ENCODE results near the gene COL19A1.

COL19A1 gene

DNA sequence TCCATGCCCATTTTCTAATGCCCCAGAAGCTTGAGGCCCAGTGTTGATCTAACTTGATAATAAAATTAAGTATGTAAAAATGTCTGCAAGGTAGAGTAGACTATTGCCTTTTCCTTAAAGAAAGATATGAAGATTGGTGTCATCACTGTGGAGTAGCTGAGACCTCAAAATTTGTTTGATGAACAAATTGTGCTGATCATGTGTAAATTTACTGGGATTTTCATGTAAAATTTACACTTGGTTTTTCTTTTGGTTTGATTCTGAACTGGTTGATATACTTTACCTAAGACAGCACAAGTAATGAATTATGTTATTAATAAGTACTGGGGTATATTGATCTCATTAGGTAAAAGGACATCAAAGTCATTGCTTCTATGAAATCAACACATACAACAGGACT lies 207.3 kb downstream of the COL19A1 start:
- DNase-seq, result no peak

- DNase-seq, result no peak
These were observed 212.9 kb downstream of the COL19A1 start for GRCh38 chr6:70079241-70079640.

GRCh38 chr6:70080443-70081070 lies 214.2 kb downstream of the COL19A1 start:
- DNase-seq, result no peak

- no peak for DNase-seq
These were observed 216.5 kb downstream of the COL19A1 start for GRCh38 chr6:70082830-70083229.

DNA sequence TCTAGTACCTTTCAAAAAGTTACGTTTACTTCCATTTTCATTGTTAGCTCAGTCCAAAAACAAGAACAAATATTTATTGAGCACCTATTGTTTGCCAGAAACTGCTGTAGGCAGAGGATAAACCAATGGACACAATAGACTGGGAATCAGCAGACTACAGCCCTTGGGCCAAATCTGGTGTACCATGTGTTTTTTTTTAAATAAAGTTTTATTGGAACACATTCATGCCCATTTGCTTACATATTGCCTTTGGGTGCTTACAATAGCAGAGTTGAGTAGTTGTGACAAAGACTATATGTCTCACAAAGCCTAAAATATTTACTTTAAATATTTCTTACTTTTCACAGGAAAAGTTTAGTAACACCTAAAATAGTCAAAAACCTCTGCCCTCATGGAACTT lies 220.4 kb downstream of the COL19A1 start:
- no peak for DNase-seq

DNA sequence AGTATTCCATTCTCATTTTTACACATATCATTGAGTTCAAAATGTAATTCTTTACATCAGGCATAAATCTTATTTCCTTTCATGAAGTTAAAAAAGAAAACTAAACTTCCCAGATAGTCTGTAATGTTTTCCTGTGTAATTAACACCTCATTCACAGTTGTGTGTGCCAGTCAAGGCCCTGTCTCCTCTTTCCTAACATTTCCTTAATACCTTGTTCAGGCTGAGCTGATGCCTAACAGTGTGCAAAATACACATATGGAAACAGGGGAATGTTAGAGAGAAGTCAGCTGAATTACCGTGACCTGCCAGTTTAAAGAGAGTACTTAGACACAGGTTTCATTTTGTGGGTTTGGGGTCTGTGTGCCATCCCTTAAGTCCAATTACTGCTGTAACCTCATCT lies 227.8 kb downstream of the COL19A1 start:
- DNase-seq, result no peak

GRCh38 chr6:70099732-70100131 lies 233.4 kb downstream of the COL19A1 start:
- no peak for DNase-seq

GRCh38 chr6:70103798-70104197 lies 237.4 kb downstream of the COL19A1 start:
- DNase-seq, result no peak

DNA sequence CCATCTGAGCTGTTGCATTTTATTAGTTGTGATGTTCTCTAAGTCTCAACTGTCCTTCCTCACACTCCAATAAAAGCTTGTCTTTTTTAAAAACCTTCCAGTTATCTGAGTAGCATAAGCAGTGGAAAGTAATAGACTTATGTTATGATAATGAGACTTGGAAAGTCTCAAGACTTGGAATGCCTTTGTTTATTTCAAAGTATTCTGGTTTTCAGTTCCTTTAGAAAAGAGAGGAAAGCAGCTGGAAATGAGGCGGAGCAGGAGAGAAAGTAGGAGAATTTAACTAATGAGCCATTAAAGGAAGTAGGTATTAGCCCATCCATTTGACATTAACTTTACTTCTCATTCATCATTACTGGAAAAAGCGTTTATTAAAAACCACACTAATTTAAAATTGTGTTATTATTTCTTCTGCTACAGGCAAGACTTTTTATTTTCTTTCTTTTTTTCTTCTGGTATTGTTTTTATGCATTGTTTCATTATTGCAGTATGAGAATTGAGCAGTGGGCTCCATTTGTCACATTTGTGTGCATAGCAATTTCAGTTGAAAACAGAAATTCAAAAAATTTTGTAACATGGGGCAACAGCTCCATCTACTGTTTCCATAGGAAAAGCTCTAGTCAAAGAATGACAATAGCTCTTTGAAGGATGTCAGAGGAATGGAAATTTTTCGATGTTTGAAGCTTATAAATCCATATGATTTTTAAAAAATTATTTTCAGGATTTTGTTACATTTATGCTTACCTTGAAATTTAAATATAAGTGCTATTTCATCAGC lies 241.7 kb downstream of the COL19A1 start:
- DNase-seq, result no peak

DNA sequence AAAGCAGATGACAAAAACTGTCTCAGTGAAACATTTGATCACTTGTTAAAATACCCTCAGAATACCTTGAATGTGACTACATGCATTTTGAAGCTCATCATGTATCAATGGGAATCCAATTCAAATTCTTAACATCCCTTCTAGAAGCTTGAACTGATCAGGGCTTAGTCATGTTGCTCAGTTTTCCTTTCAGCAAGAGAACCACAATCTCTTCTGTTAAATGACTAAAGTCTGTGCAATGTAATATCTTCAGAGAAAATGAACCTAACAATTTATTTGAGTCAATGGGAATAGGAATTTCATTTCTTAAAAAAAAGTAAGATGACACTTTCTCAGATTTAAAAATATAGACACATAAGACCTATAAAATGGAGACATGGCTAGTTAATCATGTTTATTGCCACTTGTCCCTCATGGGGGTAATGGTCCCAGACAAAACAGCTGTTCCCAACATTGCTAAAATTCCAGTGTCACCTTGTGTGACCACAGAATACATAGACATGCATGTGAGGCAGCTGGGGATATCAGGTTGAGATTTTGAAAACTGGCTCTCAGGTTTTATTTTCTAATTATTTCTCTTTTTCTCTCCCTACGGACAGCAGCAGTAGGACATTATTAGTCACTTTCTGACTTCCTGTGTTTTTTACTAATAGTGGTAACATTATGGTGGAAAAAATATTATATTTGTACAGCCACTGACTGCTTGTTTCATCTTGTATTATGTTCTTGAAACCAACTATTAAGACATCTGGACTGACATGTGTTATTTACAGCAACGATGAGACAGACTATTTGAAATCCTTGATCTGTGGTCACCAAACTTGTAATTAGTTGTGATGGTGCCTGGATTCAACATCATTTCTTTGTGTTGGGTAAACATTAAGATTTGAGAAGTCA lies 244.0 kb downstream of the COL19A1 start:
- no peak for DNase-seq

DNA sequence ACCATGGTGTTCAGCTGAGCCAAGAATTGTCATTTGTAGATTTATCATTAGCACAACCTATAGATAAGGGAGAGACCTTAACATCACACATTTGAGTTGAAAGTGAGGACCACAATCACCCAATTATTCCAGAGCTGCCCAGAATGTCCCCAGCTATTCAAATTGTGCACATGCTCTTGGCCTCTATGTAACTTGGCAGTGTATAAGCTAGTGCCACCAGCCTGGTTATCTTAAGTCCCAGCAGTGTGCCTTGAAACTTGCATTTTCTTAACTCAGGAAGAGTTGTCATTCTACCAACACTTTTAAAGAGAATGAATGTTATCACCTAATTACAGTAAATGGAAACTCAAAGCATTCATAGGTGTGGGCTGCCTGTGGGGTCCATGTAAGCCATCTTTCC lies 245.4 kb downstream of the COL19A1 start:
- no peak for DNase-seq

GRCh38 chr6:70112716-70113115 lies 246.4 kb downstream of the COL19A1 start:
- DNase-seq, result no peak

- DNase-seq, result no peak
These were observed 246.8 kb downstream of the COL19A1 start for GRCh38 chr6:70113171-70113570.

DNA sequence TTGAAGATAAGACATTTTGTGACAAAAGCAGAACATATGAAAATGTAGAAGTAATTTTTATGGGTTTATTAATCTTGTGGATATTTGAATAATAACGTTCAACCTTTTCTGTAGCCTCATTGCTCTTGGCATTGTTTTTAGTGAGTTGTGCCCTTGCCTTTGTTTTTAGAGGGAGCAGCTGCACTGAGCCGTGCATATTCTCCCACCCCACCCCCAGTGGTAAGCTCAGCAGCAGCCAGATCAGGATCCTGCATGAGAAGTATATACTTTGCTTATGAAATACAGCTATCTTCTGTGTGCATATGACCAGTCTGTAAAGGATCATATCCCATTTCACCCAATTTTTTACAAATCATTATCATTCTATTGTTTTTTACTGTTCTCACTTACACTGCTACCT lies 252.3 kb downstream of the COL19A1 start:
- DNase-seq, result no peak

DNA sequence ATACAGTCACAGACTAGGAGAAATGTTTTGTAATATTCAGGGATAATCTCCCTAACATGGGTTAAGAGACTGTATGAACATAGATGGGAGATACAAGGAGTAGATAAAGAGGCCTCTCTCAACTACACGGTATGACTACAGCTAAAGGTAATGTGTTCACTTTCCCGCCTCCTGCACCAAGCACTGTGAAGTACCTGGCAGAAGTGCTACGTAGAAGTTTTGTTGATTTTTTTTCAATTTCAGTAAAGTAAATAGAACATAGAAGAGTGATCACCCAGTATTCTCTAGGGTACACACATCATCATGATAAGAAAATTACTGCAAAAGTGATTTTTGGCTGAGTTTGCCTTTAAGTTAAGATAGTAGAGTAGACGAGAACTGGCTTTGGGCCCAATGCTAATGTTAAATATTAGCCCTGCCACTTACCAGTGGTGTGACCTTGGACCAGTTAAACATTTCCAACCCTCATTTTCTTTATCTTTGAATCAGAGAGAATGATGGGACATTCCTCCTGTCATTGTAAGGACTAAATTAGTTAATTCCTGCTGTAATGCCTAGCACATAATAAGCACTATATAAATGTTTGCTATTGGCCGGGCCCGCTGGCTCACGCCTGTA lies 253.0 kb downstream of the COL19A1 start:
- DNase-seq, result no peak

- no peak for DNase-seq
These were observed 258.1 kb downstream of the COL19A1 start for GRCh38 chr6:70124443-70124842.

DNA sequence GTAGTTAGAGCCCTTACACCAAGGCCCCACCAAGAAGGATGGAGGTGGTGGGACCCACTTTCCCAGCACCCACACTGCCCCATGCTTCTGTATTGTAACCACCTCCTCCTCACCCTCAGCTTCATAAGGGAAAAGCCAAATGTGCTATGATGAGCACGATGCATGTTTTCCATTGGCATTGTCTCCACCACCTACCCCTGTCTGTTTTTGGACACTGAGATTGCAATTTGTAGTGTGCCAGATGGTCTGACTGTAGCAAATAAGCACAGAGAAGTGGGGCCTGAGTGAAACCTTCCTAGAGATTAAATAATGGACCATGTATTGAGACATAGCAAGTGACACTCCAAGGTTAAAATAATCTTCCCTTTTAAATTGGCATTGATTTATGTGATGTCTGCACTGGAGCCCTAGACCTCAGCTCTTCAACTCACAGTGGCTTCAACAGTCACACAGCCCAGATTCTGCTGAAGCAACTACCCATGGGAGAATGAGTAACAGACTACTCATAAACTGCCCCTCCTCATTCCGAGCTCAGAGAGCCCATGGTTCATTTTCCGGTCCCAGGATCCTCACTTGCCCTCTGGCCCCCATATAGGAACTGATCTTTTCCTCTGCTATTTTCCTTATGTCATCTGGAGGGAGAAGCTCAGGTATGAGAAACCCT lies 258.7 kb downstream of the COL19A1 start:
- no peak for DNase-seq

DNA sequence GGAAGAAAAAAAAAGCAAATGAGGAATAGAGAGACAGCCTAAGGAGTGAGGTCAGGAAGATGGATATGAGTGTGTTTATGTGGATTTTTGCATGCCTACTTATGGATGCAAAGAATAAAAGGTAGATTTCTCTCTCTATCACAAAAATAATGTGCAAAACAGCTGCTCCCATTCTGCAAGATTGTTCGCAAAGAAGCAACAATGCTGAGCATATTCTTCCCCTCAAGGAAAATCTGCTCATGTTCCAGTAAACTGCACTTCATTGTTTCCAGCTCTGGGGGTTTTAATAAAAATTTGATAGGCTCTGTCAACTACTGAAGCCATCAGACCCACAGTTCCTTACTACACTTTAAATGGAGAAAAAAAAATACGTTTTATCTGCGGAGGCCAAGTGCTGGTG lies 259.2 kb downstream of the COL19A1 start:
- DNase-seq, result no peak

DNA sequence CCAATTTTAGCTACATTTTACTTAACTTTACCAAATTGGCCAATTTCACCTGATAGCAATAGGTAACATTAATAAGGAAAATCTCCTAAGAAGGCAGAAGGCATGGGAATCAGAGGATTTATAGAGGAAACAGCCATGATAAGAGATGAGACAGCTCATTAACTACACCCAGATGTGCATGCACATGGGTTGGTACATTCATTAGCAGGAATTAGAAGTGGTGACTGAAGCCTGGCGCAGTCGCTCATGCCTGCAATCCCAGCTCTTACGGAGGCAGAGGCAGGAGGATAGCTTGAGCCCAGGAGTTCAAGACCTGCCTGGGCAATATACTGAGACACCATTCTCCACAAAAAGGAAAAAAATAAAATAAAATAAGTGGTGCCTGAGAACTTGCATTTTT lies 263.0 kb downstream of the COL19A1 start:
- no peak for DNase-seq

DNA sequence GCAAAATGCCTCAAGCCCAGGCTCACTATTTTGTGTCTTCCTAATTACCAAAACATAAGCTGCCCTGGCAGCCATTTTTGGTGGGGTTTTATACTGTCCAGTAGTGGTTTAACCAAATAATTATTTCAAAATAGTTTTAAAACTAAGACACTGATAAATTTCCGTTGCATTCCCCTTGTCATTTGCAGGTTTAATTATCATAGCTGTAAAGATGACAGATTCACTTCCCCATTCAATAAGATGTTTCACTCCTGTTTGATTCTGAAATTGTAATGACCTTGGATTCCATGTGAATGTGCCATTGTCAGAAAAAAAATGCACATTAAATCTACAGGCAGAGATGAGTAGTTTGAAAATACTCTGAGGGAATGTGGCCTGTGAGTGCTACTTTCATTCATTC lies 264.5 kb downstream of the COL19A1 start:
- DNase-seq, result no peak

GRCh38 chr6:70131528-70131927 lies 265.2 kb downstream of the COL19A1 start:
- DNase-seq, result no peak

DNA sequence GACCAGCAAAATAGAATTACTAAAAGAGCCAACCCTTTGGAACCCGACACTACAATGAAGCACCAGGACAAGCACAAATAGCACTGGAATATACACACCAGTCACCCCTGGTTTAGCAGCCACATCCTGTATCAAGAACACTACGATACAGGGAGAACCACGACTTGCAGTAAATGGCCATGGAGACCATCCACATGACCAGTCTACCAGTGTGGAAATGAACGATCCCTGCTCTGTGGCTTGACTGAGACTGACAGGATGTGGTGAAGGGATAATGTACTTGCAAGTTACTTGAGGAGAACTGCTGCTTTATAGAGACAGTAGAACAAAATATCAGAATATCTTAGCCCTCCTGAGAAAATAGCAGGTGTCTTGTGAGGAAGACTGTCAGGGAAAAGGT lies 266.9 kb downstream of the COL19A1 start:
- no peak for DNase-seq

GRCh38 chr6:70134542-70134941 lies 268.2 kb downstream of the COL19A1 start:
- DNase-seq, result no peak
